Activated effector memory CD4-positive, alpha-beta T cell treated with Interleukin-2 at 50 U/mL for 16 hours (primary cell): ENCODE data around the gene TMTC2.
"Not testable (repeated sequence)": the region's sequence is repeated elsewhere in the genome, so short reads cannot be mapped to it uniquely, and the experiment has no call there.

ENCODE experiments used
- DNase-seq: peaks from one replicate; pipeline ENCODE4 v3.0.0-alpha.2; 2020

TMTC2 gene

DNA sequence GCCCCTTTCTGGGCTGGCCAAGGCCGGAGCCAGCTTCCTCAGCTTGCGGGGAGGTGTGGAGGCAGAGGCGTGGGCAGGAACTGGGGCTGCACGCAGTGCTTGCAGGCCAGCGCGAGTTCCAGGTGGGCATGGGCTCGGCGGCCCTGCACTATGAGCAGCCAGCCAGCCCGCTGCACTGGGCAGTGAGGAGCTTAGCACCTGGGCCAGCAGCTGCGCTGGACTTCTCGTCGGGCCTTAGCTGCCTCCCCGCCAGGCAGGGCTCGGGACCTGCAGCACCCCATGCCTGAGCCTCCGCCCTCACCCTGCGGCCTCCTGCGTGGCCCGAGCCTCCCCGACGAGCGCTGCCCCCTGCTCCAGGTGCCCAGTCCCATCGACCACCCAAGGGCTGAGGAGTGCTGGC is 42.0 kb downstream of the TMTC2 start:
- no peak for DNase-seq

DNA sequence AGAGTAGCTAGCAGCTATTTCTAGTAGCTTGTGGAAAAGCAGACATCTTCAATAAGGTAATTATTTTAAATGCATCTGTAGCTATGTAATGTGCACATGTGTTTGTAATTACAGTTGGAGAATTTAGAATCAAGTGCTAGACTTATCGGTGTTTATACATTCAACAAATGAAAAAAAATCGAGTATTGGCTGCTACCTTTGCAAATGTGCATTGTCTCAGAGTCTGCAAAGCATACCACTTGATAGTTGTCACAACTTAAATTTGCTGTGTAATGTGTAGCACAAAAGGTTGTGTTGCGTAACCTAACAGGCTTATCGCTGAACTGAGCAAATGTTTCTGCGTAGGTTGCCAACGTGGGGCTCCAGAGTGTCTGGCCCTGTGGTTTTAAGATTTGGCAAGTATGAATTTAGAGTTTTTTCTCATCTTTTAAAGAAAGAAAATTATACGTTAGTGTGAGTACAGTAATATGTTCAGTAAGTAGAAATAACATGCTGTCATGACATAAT is 44.3 kb downstream of the TMTC2 start:
- DNase-seq, result no peak

DNA sequence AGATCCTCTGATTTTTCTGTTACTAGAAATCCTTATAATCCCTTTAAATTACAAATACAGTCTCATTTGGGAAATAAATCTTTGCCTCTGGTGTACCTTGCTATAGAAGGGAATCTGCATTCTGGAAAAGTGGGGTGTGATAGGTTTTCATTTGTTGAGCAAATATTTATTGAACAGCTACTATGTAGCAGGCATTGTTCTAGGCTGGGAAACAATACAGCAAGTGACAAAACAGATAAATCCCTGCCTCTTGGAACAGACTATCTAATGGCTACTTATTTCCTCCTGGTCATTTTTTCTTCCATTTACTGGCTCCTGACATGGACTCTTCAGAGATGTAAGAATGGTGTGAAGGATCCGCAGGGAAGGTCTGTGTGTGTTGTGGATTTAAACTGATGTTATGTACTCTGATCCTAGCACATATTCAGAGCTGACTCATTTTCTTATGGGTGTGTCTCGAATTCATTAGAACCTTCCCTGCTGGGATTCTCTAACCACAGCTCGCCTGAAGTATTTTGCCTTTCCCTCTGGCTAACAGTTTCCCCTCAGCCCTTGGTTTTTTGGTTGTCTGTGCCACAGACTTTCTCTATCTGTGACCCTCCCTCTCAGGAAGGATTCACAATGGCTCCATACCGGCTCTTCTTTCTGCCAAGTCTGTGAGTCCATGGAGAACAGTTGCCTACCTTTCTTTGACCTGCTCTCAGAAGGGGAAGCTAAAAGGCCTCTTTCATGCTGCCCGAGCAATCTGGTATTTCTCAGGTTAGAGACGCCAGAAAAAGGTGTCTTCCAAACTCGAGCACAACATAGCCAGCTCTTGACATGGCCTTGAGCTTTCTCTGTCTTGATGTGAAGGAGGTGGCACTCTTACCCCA is 53.7 kb downstream of the TMTC2 start:
- no peak for DNase-seq

DNA sequence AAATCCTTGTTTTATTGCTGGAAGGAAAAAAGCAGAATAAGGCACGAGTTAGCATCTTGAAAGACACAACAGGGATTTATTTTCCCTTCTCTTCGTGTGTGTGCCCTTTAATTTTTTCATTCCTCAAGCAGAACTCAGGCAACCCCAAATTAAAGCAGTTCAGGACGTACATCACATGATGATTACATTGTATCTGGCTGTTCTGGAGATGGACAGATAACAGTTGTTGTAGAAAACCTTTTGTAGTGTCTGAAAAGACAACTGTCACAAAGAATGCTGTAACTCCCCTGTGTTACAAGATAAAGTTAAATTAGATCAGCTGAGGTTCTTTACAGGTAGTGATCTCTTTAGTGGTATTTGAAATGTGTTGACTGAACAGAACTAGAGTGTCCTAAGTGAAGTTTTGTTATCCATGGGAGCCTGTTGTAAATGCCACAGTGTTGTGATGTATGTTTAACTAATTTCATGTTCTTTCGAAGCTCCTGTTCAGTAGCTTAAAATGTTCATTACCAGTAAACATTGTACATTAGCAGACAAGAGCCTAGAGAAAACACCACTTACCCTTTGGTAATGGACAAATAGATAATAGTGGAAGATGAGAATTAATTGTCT is 58.5 kb downstream of the TMTC2 start:
- DNase-seq, result no peak

DNA sequence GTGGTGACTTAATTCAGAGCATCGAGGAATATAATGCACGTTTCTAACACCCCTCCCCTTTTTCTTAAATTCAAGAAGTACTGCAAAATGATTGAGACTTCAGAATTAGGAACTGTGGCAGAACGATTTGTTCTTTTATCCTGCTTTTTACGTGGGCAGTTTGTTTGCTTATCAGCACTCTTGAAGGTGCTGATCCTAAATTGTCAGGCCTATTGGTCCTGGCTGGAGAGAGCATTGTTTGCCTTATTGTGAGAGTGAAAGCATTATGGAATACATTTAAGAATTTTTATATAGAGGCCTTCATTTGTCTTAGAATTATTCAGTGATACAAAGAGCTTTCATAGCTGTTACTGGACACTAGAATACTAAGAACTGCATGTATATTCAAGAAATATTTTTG is 59.1 kb downstream of the TMTC2 start:
- DNase-seq, result no peak

DNA sequence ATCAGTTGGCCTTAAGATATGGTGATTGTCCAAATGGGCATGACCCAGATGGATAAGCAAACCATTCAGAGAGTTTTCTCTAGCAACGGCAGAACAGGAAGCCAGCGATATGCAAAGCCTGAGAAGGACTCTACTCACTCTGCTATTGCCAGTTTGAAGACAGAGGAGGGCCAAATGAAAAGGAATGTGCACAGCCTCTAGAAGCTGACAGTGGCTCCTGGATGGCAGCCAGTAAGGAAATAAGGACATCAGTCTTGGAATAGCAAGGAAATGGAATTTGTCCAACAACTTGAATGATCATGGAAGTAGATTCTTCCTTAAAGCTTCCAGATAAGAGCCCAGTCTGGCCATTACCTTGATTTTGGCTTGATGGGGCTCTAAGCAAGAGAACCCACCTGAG is 60.0 kb downstream of the TMTC2 start:
- DNase-seq, result no peak

DNA sequence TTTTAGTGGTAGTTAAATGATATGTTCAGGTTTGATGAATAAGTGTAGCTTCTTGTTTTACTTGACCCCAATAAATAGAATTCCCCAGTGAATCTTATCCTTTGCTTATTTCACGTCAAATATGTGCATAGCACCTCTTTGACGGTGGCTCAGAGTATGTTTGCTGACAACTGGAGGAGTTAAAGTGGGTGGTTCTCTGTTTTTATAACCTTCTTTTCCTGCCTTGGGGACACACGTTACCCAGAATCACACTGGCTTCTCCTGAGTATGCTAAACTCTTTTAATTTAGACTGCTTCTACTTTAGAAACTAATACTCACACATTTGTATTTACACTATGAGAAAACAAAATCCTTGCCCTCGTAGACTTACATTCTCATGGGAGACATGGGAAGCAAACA is 62.3 kb downstream of the TMTC2 start:
- no peak for DNase-seq

DNA sequence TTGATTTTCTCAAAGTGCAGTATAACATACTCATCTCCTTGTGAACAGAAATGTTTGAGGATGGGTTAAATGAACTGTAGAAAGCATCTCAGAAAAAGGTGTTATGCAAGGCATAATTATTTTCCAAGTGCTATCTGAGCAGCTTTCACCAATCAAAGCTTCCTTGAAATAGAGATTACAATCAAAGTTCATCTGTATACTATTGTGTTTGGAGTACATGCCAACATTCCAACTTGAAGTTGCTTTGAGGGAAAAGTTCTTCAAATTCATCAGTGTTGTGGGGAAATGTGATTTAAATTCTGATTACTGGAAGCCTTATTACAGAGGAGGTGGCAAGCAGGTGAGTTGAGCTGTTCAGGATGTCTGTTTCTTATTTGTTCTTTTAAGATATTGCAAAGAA is 68.2 kb downstream of the TMTC2 start:
- DNase-seq, result no peak

DNA sequence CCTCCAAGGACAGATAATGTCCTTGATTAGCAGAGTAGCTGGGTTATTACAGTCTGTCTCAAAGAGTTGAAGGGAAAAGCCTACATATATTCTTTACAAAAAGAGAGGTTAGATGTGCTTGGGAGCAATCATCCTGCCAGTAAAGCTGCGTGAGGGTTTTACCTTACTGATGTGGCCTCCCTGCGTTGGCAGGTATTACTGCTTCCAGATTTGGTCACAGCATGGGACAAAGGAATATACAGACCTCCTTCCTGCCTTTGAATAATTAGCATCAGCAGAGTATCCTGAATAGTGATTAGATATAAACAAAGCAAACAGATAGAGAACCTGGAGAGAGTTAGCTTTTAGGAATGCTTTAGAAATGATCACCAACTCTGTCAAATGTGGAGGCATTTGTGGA is 69.6 kb downstream of the TMTC2 start:
- no peak for DNase-seq

DNA sequence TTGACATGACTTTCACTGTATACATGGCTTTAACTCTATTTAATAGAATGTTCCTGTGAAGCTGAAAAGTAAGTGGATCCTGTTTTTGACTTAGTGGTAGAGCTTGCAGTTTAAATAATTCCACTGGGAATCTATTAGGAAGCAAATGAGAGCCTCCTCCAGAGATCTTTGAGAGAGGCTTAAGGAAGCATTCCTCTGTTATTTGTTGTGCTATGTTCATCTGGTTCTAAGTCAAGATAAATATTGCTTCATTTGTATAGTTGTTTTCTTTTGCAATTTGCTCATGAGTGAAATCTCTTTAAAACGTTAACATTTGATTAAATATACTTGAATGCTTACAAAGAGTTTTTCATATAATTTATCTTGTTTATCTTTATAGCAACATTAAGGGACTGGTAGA is 70.4 kb downstream of the TMTC2 start:
- DNase-seq, result no peak

DNA sequence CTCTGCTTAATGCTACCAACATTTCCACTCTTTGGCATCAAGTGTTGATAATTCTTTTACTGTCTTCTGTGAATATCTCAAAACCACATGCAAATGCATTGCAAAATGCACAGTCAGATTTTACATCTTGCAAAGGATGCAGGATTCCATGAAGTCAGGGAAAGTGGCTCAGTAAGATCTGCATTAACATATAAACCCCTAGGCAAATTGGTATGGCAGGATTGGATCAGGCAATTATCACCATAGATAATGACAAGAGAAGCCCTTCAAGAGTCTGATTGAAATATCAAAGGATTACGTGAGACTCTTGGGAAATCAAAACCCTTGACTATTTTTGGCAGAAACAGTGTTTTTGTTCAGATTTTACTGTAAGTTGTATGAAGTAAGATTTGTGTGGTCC is 71.0 kb downstream of the TMTC2 start:
- DNase-seq, result no peak

DNA sequence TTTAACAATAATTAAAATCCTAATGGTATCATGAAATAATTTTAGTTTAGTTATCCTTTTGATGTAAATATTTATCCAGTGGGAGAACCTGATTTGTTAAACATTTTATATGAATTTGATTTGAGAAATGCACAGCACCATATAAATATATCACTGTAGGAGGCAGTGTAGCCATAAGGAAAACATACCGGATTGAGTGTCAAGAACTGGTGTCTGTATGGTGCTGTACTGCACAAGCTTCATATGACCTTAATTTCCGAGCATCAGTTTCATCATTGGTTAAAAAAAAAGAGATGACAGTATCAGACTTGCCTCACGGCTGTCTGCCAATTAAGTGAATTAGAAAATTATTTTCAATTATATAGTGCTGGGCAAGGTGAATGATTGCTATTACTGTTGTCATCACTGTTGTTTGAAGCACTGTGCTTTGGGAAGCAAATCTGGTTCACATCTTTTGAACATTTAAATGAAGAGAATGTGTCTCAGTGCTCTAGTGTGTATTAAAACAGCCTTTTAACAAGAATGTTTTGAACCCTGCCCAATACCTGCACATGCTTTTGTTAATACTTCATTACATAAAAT is 72.1 kb downstream of the TMTC2 start:
- DNase-seq, result no peak

DNA sequence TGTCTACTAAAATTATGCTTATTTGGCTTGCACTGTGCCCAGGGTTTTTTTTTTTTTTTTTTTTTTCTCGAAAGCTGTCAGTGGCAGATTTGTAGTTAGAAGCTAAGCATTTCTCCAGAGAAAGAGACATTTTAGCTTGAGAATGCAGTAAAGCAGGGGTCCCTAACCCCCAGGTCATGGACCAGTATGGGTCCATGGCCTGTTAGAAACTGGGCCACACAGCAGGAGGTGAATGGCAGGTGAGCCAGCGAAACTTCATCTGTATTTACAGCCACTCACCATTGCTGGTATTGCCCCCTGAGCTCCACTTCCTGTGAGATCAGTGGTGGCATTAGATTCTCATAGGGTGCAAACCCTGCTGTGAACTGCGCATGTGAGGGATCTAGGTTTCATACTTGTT is 73.7 kb downstream of the TMTC2 start:
- no peak for DNase-seq

DNA sequence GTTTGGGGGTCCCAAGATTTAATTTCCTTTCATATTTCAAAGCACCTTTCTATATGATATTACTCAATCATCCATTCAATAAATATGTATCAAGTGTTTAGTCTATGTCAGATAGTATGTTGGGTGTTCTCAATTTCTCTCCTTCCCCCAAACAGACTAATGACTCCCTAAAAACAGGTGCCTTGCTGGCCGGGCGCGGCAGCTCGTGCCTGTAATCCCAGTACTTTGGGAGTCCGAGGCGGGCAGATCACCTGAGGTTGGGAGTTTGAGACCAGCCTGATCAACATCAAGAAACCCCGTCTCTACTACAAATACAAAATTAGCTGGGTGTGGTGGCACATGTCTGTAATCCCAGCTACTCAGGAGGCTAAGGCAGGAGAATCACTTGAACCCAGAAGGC is 78.5 kb downstream of the TMTC2 start:
- not testable (repeated sequence) for DNase-seq

DNA sequence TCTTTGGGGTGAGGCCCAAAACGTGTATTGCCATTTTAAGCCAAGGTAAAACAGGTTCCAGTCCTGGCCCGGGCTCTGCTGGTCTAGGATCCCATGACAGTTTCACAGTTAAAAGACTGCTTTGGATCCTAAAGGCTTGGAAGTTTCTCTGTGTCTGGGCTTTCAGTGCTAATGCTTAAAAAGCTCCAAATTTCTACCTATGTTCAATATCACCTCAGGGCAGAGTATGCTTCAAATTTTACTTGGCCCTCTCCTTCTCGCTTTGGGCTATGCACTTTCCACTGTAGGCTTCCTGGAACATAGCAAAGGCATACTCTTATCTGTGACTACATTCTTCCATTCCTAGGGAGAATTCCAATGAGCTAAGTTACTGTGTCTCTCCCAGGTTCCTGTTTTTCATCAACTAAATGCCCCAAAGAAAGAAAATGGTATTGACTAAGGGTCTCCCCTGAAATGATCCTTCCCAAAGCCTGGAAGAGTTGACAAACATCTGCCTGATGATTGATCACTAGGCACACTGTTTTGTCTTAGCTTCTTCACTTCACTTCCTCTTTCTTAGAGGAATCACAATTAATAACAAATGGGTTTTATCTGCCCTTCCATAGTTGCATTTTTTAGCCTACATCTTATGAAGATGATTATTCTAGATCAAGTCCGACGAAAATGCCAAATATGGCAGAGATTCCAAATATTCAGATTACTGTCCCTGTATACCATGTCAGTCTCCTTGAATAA is 79.4 kb downstream of the TMTC2 start:
- no peak for DNase-seq

DNA sequence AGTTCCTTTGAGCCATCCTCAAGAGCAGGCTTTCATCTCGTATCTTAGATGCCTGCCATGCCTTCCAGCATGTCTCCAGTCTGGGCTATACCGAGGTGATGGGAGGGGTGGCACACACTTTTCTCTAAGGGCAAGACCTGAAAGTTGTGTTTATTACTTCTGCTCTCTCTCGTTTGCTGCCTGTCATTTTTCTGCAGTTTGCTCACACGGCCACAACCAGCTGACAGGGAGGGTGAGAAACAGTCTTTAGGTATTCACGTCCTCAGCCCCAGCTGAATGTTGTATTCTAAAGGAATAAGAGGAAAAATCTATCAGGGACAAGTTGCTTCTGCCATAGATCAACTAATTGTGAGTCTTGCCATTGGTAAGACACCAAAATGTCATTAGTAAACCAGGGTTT is 88.0 kb downstream of the TMTC2 start:
- no peak for DNase-seq

DNA sequence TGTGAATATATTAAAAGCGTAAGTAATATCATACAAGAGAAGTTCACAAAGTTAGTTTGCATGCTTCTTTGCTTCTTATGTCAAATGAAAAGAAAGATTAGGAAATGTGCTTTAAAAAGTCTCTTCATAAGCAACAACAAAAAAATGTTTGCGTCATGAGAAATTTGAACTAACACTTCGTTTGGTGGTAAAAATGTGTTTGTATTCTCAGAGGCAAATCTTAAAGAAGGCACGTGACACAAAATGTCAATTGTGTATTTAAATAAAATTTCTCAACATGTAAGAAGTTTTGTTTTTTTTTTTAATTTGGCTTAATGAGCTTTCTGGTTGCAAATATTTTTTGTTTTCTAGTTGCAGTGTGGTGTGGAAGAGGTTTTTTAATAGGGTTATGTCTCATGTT is 93.8 kb downstream of the TMTC2 start:
- DNase-seq, result no peak

DNA sequence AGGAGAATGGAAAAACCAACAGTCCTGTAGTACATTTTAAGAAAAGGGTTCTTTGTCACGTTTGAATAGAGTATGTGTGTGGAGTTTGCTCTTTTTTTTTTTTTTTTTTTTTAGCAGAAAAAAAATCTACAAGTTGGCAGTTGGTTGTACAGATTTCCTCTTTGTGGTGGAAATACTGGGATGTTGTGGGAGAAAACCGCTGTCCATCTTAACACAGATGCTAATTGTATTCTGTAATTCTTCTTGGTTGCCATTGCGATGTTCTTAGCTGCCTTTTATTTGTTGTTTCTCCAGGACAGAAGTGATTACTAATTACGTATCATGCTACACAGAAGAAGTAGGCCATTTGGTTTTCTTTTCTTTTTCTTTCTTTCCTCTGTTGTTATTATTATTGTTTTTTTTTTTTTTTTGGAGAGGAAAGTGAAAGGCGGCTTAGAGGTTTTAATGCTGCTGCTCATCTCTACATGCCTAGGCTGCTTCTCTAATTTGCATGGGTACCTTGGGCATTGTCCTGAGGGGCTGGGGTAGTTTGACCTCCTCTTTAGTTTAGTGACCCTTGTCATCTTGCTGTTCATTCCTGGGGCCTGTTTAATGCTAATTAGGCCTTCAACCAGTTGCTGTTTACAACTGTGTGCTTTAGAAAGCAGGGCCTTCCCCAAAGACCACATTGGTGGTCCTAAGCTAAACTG is 94.7 kb downstream of the TMTC2 start:
- no peak for DNase-seq

DNA sequence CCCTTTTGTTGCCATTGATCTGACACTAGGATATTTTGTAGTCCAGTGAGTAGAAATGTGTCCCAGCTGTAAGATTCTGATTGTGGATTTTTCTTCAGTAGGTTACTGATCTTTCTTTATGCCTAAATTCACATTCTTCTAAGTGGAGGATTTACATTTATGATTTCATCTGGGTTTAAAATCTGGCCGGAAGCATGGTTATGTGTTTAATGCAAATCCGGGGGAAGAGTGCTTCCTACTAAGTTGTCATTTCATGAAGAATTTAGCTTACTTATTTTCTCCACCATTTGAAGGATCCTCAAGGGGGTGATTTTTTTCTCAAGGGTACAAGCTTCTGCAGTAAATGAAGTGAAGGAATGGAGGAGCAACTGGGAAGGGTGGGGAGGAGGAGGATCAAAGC is 96.7 kb downstream of the TMTC2 start:
- no peak for DNase-seq

DNA sequence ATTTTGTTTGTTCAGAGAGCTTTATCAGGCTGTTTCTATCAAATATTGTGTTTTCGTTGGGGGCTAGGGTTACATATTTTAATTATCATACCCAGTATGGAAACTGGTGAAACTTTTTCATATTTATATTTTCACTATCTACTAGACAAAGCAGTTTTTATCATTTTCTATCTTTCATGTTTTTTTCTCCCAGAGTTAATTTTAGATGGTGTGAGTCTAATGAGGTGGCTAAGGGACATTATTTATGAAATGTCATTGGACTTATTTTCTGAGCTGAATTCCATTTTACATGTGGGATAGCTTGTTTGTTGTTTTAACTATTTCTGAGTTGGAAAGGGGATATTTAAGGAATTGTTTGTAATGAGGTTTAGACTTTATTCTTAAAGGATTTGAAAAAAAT is 100.3 kb downstream of the TMTC2 start:
- no peak for DNase-seq

DNA sequence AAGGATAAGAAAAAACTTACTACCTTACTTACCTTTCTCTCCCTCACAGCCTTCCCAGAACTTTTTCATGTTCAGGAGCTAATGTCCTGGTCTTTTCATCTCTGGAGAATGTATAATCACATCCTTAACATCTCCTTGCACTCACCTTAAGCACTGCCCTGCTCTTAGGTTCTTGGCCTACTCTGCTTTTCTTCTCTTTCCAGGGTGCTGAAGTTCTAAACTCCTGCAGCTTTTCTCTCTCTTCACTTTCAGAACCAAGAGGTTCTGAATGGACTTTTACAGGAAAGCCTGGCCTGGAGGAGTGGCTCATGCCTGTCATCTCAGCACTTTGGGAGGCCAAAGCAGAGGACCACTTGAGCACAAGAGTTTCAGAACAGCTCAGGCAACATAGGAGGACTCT is 101.9 kb downstream of the TMTC2 start:
- no peak for DNase-seq

DNA sequence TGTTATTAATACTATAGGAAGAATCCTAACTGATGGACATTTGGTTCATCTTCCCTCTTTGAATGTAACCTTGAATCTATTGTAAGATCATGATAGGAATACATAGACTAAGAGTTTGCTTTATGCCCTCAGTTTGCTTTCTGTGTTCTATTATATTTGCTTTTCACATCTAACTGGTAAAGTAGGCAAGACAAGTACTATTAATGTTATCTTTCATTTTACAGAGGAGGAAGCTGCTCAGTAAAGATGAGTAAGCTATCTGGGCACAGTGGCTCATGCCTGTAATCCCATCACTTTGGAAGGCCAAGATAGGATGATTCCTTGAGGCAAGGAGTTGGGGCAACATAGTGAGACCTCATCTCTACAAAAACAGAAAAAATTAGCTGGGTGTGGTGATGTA is 103.0 kb downstream of the TMTC2 start:
- DNase-seq, result no peak

DNA sequence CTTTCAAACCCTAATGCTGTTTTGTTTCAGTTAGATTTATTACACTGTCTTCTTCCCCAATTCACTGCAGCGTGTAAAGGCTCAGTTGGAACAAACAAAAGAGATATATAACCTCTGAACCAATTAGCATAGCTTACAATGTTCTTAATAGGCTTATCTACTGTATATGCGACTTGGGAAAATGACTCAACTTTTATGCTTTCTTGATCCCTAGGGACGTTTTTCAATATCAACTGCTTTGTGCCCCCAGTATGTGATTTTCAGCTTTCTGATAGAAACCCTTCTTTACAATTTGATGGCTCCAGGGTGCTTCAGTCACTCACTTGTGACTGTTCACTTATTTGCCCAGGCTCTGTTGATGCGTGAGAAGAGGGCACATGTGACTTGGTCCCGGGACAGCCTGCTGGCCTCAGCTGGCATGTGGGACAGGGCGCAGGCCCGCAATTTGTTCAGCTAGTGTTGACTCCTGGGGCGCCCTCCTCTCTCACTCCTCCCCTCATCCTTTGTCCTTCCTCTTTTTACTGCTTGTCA is 107.1 kb downstream of the TMTC2 start:
- no peak for DNase-seq
